ENCODE measurements around the gene NTRK3.

Gene NTRK3

DNA sequence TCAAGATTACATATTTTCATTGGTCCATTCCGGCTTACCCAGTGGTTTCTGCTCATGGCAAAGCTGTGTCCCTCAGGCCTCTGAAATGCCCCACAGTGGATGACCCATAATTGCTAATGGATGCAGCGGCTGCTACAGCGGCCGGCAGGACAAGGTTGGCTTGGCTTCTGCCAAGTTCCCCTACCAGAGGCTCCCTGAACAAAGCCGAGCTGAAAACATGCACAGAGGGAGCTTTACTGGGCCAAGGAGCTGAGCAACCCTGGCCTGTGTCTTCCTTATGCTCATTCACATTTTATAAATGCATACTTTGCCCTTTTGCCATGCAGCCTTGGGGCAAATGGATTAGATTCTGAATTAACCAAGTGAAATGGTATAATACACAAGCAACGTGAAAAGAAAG, 150.5 kb downstream of the NTRK3 start:
- TF ChIP-seq, protein P1, sequence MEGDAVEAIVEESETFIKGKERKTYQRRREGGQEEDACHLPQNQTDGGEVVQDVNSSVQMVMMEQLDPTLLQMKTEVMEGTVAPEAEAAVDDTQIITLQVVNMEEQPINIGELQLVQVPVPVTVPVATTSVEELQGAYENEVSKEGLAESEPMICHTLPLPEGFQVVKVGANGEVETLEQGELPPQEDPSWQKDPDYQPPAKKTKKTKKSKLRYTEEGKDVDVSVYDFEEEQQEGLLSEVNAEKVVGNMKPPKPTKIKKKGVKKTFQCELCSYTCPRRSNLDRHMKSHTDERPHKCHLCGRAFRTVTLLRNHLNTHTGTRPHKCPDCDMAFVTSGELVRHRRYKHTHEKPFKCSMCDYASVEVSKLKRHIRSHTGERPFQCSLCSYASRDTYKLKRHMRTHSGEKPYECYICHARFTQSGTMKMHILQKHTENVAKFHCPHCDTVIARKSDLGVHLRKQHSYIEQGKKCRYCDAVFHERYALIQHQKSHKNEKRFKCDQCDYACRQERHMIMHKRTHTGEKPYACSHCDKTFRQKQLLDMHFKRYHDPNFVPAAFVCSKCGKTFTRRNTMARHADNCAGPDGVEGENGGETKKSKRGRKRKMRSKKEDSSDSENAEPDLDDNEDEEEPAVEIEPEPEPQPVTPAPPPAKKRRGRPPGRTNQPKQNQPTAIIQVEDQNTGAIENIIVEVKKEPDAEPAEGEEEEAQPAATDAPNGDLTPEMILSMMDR (IDR thresholded peaks at IDR 0.05; ENCODE audit: insufficient read depth, low read depth, low read length, missing control alignments), result no peak
- DNase-seq (ENCODE audit: low read depth), result no peak
- H3K4me3 ChIP-seq (ENCODE audit: low read length), result no peak overlapping the region

DNA sequence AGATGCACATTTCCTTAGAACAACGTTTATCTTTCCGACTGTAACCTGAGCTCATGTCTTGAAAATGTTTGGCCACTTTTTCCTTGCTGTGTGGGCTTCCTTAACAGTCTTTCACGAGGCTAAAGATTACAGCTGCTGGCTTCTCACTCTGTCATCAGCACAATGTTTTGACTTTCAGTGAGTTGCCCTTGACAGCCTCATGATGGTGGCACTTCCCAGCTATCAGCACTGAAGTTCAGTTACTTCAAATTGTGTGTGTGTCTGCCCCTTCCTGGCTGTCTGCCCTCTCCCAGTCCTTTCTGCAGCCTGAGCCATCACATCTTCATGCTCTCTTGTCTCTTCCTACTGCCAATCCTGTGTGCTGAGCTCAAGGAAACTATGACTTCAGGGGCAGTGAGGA, 152.2 kb downstream of the NTRK3 start:
- H3K4me3 ChIP-seq (ENCODE audit: low read length), result no peak overlapping the region
- no peak for DNase-seq (ENCODE audit: low read depth)
- TF ChIP-seq, protein P1 (IDR thresholded peaks at IDR 0.05; ENCODE audit: insufficient read depth, low read depth, low read length, missing control alignments), result no peak

DNA sequence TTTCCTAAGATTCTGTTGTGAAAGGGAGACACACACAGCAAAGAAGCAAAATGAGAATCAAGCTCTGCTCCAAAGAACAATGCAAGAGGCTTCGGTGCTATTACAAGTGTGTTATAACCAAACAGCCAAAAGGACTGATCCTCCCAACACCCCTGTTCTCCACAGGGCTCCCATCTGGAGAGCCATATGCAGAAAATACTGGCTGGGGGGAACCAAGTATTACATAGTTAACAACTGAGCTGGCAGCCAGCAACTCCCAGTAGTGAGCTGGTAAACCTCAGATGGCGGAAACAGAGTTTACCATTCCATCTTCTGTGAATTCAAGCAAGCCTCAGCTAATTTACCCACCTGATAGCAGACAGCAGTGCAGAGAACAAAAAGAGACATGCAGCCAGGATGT, 156.4 kb downstream of the NTRK3 start:
- H3K4me3 ChIP-seq (ENCODE audit: low read length), result no peak overlapping the region
- TF ChIP-seq, protein P1 (IDR thresholded peaks at IDR 0.05; ENCODE audit: insufficient read depth, low read depth, low read length, missing control alignments), result no peak
- no peak for DNase-seq (ENCODE audit: low read depth)

DNA sequence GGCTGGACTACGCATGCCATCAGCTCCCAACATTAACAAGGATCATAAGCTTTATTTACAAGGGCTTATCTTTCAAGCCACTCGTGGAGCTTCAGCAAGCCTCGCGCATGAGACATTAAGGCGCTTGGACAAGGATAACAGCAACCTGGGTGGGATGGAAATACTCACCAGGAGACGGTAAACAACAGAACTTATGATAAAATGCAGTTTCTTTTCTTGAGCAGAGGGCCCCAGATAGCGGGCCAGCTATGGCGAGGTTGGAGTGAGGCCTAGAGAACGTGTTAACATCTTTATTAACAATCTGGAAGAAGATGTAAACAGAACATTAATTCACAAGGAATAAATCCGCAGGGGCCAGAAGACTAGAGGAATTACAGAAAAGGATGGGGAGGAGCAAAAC, 158.2 kb downstream of the NTRK3 start:
- no peak overlapping the region for H3K4me3 ChIP-seq (ENCODE audit: low read length)
- DNase-seq (ENCODE audit: low read depth), result no peak
- TF ChIP-seq, protein P1 (IDR thresholded peaks at IDR 0.05; ENCODE audit: insufficient read depth, low read depth, low read length, missing control alignments), result no peak

DNA sequence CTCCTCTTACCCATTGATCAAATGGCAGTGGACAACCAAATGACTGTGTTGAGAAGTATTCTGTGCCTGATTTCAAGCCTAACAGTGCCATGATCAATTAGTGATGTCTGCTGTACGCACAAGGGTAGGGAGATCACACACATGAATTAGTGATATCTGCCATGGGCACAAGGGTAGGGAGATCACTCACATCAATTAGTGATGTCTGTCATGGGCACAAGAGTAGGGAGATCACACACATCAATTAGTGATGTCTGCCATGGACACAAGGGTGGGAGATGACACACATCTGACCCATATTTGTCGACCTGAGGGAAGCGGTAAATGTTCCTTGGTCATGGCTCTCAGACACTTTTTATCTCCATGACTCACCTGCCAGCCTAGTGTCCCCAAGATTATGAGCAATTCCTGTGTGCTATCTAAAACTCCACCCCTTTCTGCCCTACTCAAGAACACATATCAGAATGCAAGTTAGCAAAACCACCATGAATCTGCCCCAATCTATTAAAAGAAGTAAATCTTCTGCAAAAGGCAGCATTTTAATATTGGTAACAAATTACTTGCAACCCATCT, 165.0 kb downstream of the NTRK3 start:
- DNase-seq (ENCODE audit: low read depth), result no peak
- H3K4me3 ChIP-seq (ENCODE audit: low read length), result no peak overlapping the region
- TF ChIP-seq, protein P1 (IDR thresholded peaks at IDR 0.05; ENCODE audit: insufficient read depth, low read depth, low read length, missing control alignments), result no peak

DNA sequence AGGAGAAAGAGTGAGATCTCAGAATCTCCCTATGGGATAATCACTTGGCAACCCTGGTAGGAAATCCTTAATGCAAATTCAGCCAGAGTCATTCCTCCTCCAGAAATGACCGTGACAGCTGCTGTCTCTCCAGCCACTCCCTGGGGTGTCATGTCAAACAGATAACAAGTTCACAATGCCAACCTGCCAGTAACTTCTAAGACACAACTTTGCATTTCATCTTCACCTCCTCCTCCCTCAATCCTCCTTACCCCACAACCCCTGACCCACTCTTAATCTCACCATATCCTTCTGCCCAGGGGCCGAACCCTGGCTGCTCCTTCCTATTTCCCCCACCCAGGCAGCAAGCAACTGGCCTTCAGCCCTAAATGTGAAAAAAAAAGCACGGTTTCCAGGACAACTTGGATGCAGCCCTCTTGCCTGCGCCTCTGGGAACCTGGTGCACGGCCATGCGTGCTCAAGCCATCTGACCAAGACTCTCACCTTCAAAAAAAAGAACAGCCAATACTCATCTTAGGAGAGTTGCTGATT, 166.0 kb downstream of the NTRK3 start:
- TF ChIP-seq, protein P1 (IDR thresholded peaks at IDR 0.05; ENCODE audit: insufficient read depth, low read depth, low read length, missing control alignments), result no peak
- H3K4me3 ChIP-seq (ENCODE audit: low read length), result no peak overlapping the region
- DNase-seq (ENCODE audit: low read depth), result no peak

DNA sequence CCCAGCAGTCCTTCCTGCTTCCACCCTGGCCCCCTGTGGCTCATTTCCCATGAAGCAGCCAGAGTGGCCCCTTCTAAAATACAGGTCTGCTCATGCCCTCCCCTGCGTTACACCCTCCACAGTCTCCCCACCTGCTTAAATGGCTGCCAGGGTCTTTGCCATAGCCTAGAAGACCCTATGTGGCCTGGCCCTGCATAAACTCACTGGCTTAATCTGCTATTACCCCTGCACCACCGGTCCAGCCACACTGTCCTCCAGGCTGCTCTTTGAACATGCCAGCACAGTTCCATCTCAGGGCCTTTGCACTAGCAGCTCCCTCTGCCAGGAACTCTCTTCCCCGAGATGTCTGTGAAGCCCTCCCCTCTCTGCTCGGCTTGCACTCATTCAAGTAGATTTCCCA, 166.8 kb downstream of the NTRK3 start:
- no peak for DNase-seq (ENCODE audit: low read depth)
- TF ChIP-seq, protein P1 (IDR thresholded peaks at IDR 0.05; ENCODE audit: insufficient read depth, low read depth, low read length, missing control alignments), result no peak
- H3K4me3 ChIP-seq (ENCODE audit: low read length), result no peak overlapping the region
